ENCODE measurements around the gene SMURF2. TPM values are rescaled to one million over a fixed set of nuclear protein-coding genes. Genes with fewer than 3 reads are reported as not detected.

SMURF2 gene
- total and polyA plus RNA-seq, 10 of the 15 experiments (the other 5 are each of a cell fraction or from before 2014, with no cell fraction given), result 2.8 to 13.4 (median 7.5) TPM

- no peak for TF ChIP-seq RAD51 (IDR thresholded peaks at IDR 0.05)
- peak; percentile 63 to 71 (median 66) for TF ChIP-seq CTCF (IDR thresholded peaks at IDR 0.05 in 2 of 3, conservative IDR thresholded peaks at IDR 0.05 in 1 of 3; ENCODE audit: control insufficient read depth in 2 of 3, extremely low read depth in 1 of 3, insufficient read depth in 1 of 3, low read depth in 3 of 3, low read length in 3 of 3)
- peak; percentile 19 for TF ChIP-seq E4F1 (IDR thresholded peaks at IDR 0.05; ENCODE audit: borderline replicate concordance, partially characterized antibody)
- TF ChIP-seq SREBF2 (IDR thresholded peaks at IDR 0.05; ENCODE audit: low read length), result no peak; the same call in 1 of the 2 replicates
- no peak for TF ChIP-seq IRF3 (IDR thresholded peaks at IDR 0.05)
- TF ChIP-seq SMARCA5 (IDR thresholded peaks at IDR 0.05), result no peak; the same call in 1 of the 2 replicates
- TF ChIP-seq GATAD2B (conservative IDR thresholded peaks at IDR 0.05; ENCODE audit: low read depth), result 0 out of 2 replicates have a peak, but pooled peaks have one; percentile 20
- no peak for TF ChIP-seq EZH2 (IDR thresholded peaks at IDR 0.05; ENCODE audit: borderline replicate concordance, control insufficient read depth, low read depth, low read length)
- 0 out of 2 replicates have a peak, but pooled peaks have one; percentile 6 for TF ChIP-seq NR2C1 (IDR thresholded peaks at IDR 0.05)
- TF ChIP-seq EP300 (IDR thresholded peaks at IDR 0.05; ENCODE audit: borderline replicate concordance in 1 of 2, control insufficient read depth in 1 of 2, low read depth in 2 of 2, low read length in 2 of 2), result no peak; a peak in 1 of 4 replicates
- no peak for TF ChIP-seq SP1 (IDR thresholded peaks at IDR 0.05; ENCODE audit: low read depth, low read length)
- no peak for TF ChIP-seq SUZ12 (IDR thresholded peaks at IDR 0.05; ENCODE audit: unreplicated experiment)
- peak; percentile 86 for TF ChIP-seq ZBED1 (IDR thresholded peaks at IDR 0.05; ENCODE audit: borderline replicate concordance)
- peak; percentile 53 for TF ChIP-seq SKIL (IDR thresholded peaks at IDR 0.05; ENCODE audit: low read depth, poor library complexity, severe bottlenecking)
- TF ChIP-seq EGR1 (IDR thresholded peaks at IDR 0.05; ENCODE audit: borderline replicate concordance in 1 of 2, low read depth in 2 of 2, low read length in 2 of 2), result peak in 1 of 2 experiments; percentile 81; a peak in 2 of 3 replicates
- peak; percentile 70; the same call in 1 of the 2 replicates for TF ChIP-seq NFIC (IDR thresholded peaks at IDR 0.05; ENCODE audit: low read depth, low read length)
- no peak for TF ChIP-seq SREBF1 (IDR thresholded peaks at IDR 0.05; ENCODE audit: low read length)
- peak; percentile 66 for TF ChIP-seq SMAD5 (IDR thresholded peaks at IDR 0.05; ENCODE audit: low read depth)
- TF ChIP-seq SMC3 (IDR thresholded peaks at IDR 0.05; ENCODE audit: borderline replicate concordance, low read length), result peak; percentile 42; the same call in 1 of the 2 replicates
- TF ChIP-seq NBN (IDR thresholded peaks at IDR 0.05), result 0 out of 2 replicates have a peak, but pooled peaks have one; percentile 77
- no peak; the same call in 1 of the 2 replicates for TF ChIP-seq DPF2 (IDR thresholded peaks at IDR 0.05)
- 0 out of 2 replicates have a peak, but pooled peaks have one; percentile 19 for TF ChIP-seq EED (IDR thresholded peaks at IDR 0.05; ENCODE audit: low read depth)
- peak; percentile 78 for TF ChIP-seq GABPA (IDR thresholded peaks at IDR 0.05; ENCODE audit: low read depth)
These were observed 165.1 kb downstream of the SMURF2 start, which contains the start of gene POLG2 (continued) for GRCh38 chr17:64496786-64497564.
